SJSA1 (cell line): ENCODE measurements around the gene KRTAP12-1. TPM values are rescaled to one million over a fixed set of nuclear protein-coding genes. Genes with fewer than 3 reads are reported as not detected.
"Not testable (repeated sequence)": the region's sequence is repeated elsewhere in the genome, so short reads cannot be mapped to it uniquely, and the experiment has no call there.

ENCODE experiments used
- DNase-seq, 2 experiments: peaks; one replicate each; pipeline ENCODE4 v3.0.0-alpha.2; 2015 to 2020; ENCODE audit warnings: low spot score in 2 of 2, low read depth in 1 of 2
- H3K27ac ChIP-seq: fragments of 250-450 bp; sonication (Bioruptor Pico); 2 replicates; pipeline ENCODE4 v1.5.1; 2020; ENCODE audit warnings: mild to moderate bottlenecking, moderate library complexity
- H3K27me3 ChIP-seq: fragments of 250-450 bp; sonication (Bioruptor Pico); replicated peaks from 2 replicates; pipeline ENCODE4 v1.5.1; 2020; ENCODE audit warnings: mild to moderate bottlenecking, moderate library complexity
- H3K36me3 ChIP-seq: fragments of 250-450 bp; sonication (Bioruptor Pico); 2 replicates; pipeline ENCODE4 v1.5.1; 2020; ENCODE audit warnings: mild to moderate bottlenecking
- H3K4me1 ChIP-seq: fragments of 250-450 bp; sonication (Bioruptor Pico); replicated peaks from 2 replicates; pipeline ENCODE4 v1.6.1; 2021; ENCODE audit warnings: mild to moderate bottlenecking
- H3K4me3 ChIP-seq: fragments of 250-450 bp; sonication (Bioruptor Pico); 2 replicates; pipeline ENCODE4 v1.5.1; 2020; ENCODE audit warnings: mild to moderate bottlenecking
- H3K9me3 ChIP-seq: fragments of 250-450 bp; sonication (Bioruptor Pico); replicated peaks from 2 replicates; pipeline ENCODE4 v1.5.1; 2020; ENCODE audit warnings: mild to moderate bottlenecking
- total RNA-seq: library from RNA; depleted of rRNA; stranded (reverse); fragments of >200 nt; shearing (Covaris generic); gene quantifications from 2 replicates; pipeline ENCODE4 v1.2.3, GENCODE V29; 2014

KRTAP12-1 gene
- total RNA-seq, 1 experiment from 2014 or later: not detected

DNA sequence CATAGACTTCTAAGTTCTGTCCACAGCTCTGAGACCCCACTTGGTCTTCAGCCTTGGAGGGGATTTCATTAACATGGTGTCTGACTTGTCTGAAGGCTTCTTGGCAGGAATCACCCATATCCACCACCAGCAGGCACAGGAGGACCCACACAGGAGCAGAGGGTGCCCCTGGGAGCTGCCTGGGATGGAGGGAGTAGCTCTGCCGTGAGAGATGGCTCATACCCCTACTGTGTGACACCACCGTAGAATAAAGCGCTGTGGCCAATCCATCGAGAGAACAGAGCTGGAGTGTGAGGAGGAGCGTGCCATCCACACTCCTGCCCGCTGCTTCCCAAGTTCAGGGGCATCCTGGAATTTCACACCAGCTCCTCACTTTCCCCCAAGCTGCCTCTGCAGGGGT lies 3.1 kb upstream of the KRTAP12-1 start:
- peaks cover 59% of the 10 kb centered on the region for H3K27me3 ChIP-seq
- not testable (repeated sequence) for H3K4me1 ChIP-seq, H3K36me3 ChIP-seq, H3K4me3 ChIP-seq, H3K27ac ChIP-seq, H3K9me3 ChIP-seq, DNase-seq

DNA sequence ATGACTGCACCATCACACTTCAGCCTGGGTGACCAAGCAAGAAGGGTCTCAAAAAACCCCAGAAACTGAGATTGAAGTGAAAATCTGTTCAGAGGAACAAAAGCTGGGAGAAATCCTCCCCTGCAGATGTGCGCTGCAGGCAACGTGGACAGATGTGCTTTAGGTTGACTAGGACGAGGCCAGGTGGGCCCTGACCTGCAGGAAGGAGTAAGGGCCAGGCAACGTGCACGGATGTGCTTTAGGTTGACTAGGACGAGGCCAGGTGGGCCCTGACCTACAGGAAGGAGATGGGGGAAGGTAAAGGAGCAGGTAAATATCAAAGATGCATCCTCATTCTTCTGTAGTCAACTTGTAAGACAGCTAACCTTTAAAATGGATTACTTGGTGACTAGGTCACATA lies 2.5 kb upstream of the KRTAP12-1 start:
- no peak for DNase-seq
- Histone ChIP-seq H3K4me1 (no peaks in the 10 kb centered on the region), H3K27me3 (peaks cover 59% of the 10 kb centered on the region), H3K27ac (no peak overlapping the region), H3K36me3 (no peaks in the 10 kb centered on the region), H3K9me3 (no peaks in the 10 kb centered on the region; the same call in 1 of the 2 replicates), H3K4me3 (no peak overlapping the region)

DNA sequence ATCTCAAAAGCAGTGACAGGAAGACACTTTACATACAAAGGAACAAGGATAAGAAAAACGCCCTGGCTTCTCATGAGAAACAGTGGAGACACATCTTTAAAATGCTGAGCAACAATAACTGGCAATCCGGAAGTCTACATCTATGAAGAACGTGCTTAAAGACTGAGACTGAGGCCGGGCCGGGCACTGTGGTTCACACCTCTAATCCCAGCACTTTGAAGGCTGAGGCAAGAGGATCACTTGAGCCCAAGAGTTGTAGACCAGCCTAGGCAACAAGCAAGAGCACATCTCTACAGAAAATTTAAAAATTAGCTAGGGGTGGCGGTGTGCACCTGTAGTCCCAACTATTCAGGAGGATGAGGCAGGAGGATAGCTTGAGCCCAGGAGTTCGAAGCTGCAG lies 2.1 kb upstream of the KRTAP12-1 start:
- Histone ChIP-seq H3K4me3 (no peak overlapping the region), H3K27me3 (peaks cover 59% of the 10 kb centered on the region), H3K9me3 (no peaks in the 10 kb centered on the region; the same call in 1 of the 2 replicates), H3K36me3 (no peaks in the 10 kb centered on the region), H3K27ac (no peak overlapping the region), H3K4me1 (no peaks in the 10 kb centered on the region)
- DNase-seq: no peak

DNA sequence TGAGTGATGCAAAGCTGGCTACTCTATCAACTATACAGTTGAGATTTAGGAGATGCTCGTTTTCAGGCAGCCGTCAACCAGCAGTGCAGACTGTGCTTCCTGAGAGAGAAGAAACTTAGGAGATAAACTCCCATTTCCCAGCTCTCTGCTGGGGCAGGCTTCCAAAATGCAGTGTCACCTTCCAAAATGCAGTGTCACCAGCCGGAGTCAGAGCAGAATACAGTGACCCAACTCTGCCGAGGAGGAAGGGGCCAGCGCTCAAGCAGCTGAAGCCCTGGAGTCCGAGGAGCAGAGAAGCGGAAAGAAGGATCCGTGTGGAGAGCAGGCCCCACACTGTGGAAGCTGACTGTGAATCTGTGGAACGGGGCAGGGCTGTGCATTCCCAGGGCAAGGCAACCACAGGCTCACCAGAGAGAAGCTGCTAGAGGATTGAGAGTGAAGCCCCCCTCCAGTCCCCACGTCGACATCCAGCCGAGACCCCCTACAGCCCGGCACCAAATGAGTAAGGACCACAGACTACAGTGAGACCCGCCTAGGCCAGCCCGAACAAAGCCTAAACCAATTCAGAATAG lies 703 bp upstream of the KRTAP12-1 start:
- no peaks in the 10 kb centered on the region for H3K4me1 ChIP-seq
- H3K27me3 ChIP-seq: peaks cover 53% of the 10 kb centered on the region
- H3K4me3 ChIP-seq: no peak overlapping the region
- no peak for DNase-seq
- no peaks in the 10 kb centered on the region for H3K36me3 ChIP-seq
- H3K9me3 ChIP-seq: no peaks in the 10 kb centered on the region; the same call in 1 of the 2 replicates
- no peak overlapping the region for H3K27ac ChIP-seq

DNA sequence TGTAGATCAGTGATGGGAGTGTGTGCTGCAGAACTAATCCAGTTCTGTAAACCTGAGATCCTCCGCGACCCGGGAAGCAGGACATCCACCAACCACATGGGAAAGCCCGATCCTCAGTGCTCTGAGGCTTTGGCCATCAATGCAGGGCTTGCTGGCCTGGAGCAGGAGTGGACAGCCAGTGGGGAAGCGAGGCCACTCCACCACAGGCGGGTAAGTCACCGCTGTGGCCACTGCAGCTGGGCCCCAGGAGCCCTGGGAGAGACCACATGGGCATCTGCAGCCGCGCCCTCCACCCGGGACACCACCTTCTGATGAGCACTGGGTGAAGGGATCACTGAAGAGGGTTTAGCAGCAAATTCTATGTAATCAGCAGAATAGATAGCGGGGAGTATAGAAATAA lies 811 bp downstream of the KRTAP12-1 start:
- Histone ChIP-seq H3K9me3 (no peaks in the 10 kb centered on the region; the same call in 1 of the 2 replicates), H3K27me3 (peaks cover 50% of the 10 kb centered on the region), H3K27ac (no peak overlapping the region), H3K4me3 (no peak overlapping the region), H3K36me3 (no peaks in the 10 kb centered on the region), H3K4me1 (no peaks in the 10 kb centered on the region)
- no peak for DNase-seq

DNA sequence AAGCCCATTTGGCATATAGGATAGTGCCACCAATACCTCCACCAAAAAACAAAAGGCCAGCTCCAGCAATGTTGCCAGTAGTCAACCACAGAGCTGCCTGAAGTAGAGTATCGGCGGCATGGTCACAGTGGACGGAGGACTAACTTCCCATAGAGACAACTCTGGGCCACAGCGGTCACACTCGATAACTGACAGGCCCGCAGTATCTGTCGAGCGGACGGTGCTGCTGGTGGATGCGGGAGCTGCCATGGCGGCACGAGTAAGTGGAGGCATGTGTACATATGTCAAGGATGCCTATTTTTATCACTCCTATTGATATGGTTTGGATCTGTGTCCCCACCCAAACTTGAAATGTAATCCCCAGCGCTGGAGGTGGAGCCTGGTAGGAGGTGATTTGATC lies 4.1 kb downstream of the KRTAP12-1 start:
- no peak overlapping the region for H3K27ac ChIP-seq
- H3K4me3 ChIP-seq: no peak overlapping the region
- no peaks in the 10 kb centered on the region for H3K4me1 ChIP-seq
- peaks cover 39% of the 10 kb centered on the region for H3K27me3 ChIP-seq
- no peaks in the 10 kb centered on the region for H3K36me3 ChIP-seq
- H3K9me3 ChIP-seq: no peaks in the 10 kb centered on the region; the same call in 1 of the 2 replicates
- DNase-seq: no peak

DNA sequence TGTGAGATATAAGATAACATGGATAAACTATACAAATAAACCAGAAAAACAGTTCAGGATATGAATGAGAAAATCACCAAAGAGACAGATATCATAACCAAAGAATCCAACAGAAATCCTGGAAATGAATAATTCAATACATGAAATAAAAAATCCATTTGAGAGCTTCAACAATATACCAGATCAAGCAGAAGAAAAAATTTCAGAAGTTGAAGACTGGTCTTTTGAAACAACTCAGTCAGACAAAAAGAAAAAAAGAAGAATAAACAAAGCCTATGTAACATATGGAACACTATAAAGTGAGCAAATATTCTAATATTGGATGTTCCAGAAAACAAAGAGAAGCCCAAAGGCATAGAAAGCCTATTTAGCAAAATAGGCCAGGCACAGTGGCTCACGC lies 10.1 kb downstream of the KRTAP12-1 start:
- no peak overlapping the region for H3K4me3 ChIP-seq
- DNase-seq: no peak
- no peaks in the 10 kb centered on the region for H3K4me1 ChIP-seq
- peaks cover 14% of the 10 kb centered on the region; the same call in 1 of the 2 replicates for H3K27me3 ChIP-seq
- no peak overlapping the region for H3K27ac ChIP-seq
- H3K36me3 ChIP-seq: no peaks in the 10 kb centered on the region
- no peaks in the 10 kb centered on the region for H3K9me3 ChIP-seq

DNA sequence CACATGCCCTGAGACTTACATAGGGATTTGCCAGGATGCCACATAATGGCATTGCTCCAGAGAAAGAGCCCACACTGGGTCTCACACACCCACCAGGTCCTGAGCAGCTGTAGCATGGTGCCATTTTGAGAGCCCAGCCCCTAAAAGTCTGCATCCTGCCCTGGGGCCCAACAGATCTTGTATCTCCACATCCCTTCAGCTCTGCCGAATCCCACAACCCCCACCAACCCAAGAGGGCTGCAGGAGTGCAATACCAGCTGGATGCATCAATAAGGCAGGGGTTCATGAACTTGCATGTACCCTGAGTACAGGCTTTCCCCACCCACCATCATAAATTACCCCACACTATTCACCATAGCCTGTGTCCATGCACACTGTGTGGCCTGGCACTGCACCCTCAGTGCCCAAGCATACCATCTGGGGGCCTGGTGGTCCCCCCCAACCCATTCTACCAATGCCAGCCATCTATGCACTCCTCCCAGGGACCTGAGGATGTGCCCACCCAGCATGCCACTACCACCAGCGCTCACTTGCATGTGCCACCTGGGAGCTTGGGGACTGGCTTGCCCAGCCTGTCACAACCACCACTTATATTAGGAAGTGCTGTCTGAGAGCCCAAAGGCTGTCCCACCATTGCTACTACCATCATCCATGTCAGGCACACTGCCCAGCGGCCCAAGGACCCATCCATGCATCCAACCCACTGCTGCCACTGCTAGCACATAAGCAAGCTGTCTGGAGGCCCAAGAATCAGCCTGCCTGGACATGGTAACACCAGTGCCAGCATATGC lies 11.1 kb downstream of the KRTAP12-1 start:
- Histone ChIP-seq H3K4me1 (no peaks in the 10 kb centered on the region), H3K27ac (no peak overlapping the region), H3K9me3 (no peaks in the 10 kb centered on the region), H3K36me3 (no peaks in the 10 kb centered on the region), H3K4me3 (no peak overlapping the region), H3K27me3 (peaks cover 7% of the 10 kb centered on the region; the same call in 1 of the 2 replicates)
- DNase-seq: no peak

DNA sequence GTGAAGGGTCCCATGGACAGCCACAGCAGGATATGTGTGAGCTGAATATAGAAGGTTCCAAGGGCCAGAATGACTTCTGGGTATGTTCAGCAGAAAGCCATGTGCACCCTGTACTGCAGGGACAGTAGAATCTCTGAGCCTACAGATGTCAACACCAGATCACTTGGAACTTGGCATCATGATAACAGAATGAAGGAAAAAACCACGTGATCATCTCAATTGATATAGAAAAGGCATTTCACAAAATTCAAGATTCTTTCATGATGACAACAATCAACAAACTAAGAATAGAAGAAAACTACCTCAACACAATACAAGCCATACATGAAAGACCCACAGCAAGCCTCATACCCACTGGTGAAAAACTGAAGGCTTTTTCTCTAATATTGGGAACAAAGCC lies 14.4 kb downstream of the KRTAP12-1 start:
- DNase-seq: no peak
- no peaks in the 10 kb centered on the region for H3K36me3 ChIP-seq
- H3K27me3 ChIP-seq: no peaks in the 10 kb centered on the region
- no peak overlapping the region for H3K4me3 ChIP-seq
- no peak overlapping the region for H3K27ac ChIP-seq
- H3K9me3 ChIP-seq: no peaks in the 10 kb centered on the region
- H3K4me1 ChIP-seq: no peaks in the 10 kb centered on the region

DNA sequence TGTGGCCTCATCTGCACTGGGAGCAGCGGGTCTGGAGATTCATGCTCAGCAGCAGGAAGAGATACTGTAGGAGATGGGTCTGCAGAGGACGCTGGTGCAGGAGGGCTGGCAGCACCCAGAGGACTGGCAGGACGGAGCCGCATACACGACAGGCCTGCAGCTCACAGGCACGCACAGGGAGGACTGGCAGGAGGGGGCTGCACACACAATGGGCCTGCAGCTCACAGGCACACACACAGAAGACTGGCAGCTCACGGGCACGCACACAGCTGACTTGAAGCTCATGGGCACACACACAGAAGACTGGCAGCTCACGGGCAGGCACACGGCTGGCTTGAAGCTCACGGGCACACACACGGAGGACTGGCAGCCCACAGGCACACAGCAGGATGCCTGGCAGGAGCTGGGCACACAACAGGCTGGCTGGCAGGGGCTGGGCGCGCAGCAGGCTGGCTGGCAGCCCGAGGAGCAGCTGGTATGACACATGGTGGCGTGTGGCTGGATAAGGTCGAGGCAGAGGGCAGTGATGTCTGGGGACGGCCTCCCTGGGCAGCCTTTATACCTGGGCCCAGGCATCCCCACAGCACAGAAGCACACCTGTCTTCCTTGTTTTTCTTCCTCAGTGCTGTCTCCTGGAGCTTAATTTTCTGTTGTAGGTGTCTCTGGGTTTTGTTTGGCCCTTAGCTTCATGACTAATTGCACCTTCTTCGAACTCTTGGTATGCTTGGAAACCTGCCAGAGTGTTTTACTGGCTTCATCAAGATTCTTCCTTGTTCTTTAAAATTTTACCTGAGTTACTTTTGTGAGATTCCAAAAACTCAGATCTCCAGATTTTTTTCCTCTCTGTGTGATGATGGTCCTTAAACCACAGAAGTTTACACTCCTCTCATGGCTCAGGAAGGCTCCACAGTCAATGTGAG lies 15.3 kb downstream of the KRTAP12-1 start, which contains the start of gene KRTAP12-2:
TSS of gene KRTAP12-2 (minus strand) at position 527 of the 920 bp plus-strand sequence. CDS start at position 486, 41 bp downstream.
- no peak within 1 kb of the TSS for H3K27ac ChIP-seq
- H3K4me1 ChIP-seq: no peaks in the 10 kb centered on the region
- H3K4me3 ChIP-seq: no peak within 1 kb of the TSS
- DNase-seq: no peak
- H3K36me3 ChIP-seq: no peaks in the 10 kb centered on the region
- H3K27me3 ChIP-seq: no peaks in the 10 kb centered on the region
- H3K9me3 ChIP-seq: no peaks in the 10 kb centered on the region

DNA sequence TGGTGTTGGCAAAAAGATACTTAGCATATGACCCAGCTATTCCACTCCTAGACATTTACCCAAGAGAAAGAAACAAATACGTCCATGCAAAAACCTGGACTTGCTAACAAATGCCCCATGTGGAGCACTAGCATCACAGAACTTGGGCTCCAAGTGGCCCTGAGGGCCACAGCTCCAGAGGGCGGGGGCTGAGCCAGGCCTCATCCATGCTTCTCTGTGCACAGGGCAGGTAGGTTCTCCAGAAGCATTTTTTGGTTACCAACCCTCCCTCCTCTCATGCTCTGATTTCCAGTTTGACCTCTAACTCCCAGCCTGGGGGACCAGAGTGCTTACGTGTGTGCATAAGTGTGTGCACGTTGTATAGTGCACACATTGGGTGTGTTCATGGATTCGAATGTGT lies 17.3 kb downstream of the KRTAP12-1 start:
- no peaks in the 10 kb centered on the region for H3K4me1 ChIP-seq
- no peaks in the 10 kb centered on the region for H3K27me3 ChIP-seq
- DNase-seq: no peak
- H3K9me3 ChIP-seq: no peaks in the 10 kb centered on the region
- H3K27ac ChIP-seq: no peak overlapping the region
- H3K36me3 ChIP-seq: no peaks in the 10 kb centered on the region
- H3K4me3 ChIP-seq: no peak overlapping the region

DNA sequence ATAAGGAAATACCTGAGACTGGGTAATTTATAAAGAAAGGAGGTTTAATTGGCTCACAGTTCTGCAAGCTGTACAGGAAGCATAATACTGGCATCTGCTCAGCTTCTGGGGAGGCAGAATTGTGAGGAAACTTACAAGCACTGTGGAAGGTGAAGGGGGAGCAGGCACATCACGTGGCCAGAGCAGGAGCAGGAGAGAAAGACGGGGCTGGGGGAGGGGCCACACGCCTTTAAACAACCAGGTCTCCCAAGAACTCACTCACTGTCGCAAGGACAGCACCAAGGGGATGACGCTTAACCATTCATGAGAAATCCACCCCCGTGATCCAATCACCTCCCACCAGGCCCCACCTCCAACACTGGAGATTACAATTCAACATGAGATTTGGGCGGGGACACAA lies 20.4 kb downstream of the KRTAP12-1 start:
- not testable (repeated sequence) for H3K36me3 ChIP-seq, H3K9me3 ChIP-seq

DNA sequence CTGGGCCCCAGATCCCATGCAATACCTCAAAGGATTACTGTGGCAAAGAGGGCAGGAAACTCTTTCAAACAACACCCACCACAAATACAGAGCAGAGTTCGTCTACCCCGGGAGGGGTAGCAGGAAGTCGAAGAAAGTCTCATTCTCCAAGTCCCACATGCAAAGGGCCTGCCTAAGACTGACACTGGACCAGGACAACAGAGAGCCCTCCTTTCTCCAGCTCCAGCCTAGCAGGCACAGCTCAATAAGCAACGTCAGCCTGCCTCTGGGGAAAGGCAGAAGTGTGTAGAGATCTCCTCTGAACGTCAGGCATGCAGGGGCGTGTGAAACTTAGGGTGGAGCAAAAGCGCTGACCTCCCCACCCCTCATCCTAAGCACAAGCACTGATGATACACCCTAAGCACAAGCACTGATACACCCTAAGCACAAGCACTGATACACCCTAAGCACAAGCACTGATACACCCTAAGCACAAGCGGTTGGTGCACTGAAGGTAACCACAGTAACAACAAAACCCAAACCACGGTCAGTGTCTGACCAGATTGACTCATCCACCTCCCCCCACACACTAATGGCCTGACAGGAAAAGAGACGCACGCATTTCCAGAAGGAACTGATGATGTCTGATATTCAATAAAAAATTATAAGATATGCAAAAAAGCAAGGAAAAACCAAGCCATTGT lies 22.9 kb downstream of the KRTAP12-1 start:
- Histone ChIP-seq H3K4me3 (no peak overlapping the region), H3K4me1 (no peaks in the 10 kb centered on the region; the same call in 1 of the 2 replicates), H3K27ac (no peak overlapping the region), H3K27me3 (no peaks in the 10 kb centered on the region; the same call in 1 of the 2 replicates), H3K9me3 (0 out of 2 replicates have a peak, but pooled peaks cover 4% of the 10 kb centered on the region), H3K36me3 (no peaks in the 10 kb centered on the region)
- DNase-seq: no peak

More for the DNA sequence above, 20.4 kb downstream of the KRTAP12-1 start:
- DNase-seq: peak in 1 of 2 experiments; percentile 16
- H3K27me3 ChIP-seq, H3K4me3 ChIP-seq, H3K27ac ChIP-seq, H3K4me1 ChIP-seq: not testable (repeated sequence)
